ENCODE results near the gene STEAP1B. TPM values are rescaled to one million over a fixed set of nuclear protein-coding genes. Genes with fewer than 3 reads are reported as not detected.

Gene STEAP1B
- polyA plus RNA-seq, 1 of the 3 experiments (the other 2 are of a cell fraction) = 14.7 TPM

DNA sequence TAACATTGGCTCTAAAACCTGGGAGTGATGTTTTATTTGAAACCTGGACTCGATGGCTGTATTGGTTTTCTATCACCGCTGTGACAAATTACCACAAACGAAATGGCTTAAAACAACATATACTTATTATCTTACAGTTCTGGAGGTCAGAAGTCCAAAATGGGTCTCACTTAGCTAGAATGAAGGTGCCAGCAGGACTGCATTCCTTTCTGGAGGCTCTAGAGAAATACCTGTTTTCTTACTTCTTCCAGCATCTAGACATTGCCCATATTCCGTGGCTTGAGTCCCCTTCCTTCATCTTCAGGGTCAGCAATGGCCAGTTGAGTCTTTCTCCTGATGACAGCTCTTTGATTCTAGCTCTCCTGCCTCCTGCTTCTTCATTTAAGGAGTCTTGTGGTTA is 44.3 kb upstream of the STEAP1B start:
- Histone ChIP-seq H3K4me1 (ENCODE audit: control insufficient read depth in 1 of 2, insufficient read depth in 2 of 2, low read depth in 1 of 2, low read length in 1 of 2) (no peaks in the 10 kb centered on the region), H4K20me1 (ENCODE audit: insufficient read depth) (no peaks in the 10 kb centered on the region), H2AFZ (ENCODE audit: low read depth) (no peak overlapping the region), H3F3A (replicated peaks; ENCODE audit: insufficient read depth) (no peaks in the 10 kb centered on the region), H3K9me2 (no peaks in the 10 kb centered on the region), H3K4me3 (ENCODE audit: low read depth in 2 of 2, low read length in 1 of 2) (no peak overlapping the region), H3K36me3 (replicated peaks in 1 of 2; ENCODE audit: control insufficient read depth in 1 of 2, insufficient read depth in 2 of 2, low read length in 1 of 2) (no peaks in the 10 kb centered on the region), H3K4me2 (no peak overlapping the region), H3K9ac (no peak overlapping the region), H3K27me3 (ENCODE audit: insufficient read depth) (peaks cover 76% of the 10 kb centered on the region), H3K27ac (ENCODE audit: low read depth in 2 of 2, low read length in 1 of 2) (no peak overlapping the region), H3K9me3 (no peaks in the 10 kb centered on the region), H3K79me2 (ENCODE audit: insufficient read depth) (no peaks in the 10 kb centered on the region)
- POLR2A ChIA-PET = no interaction called here
- TF ChIP-seq, protein P1, sequence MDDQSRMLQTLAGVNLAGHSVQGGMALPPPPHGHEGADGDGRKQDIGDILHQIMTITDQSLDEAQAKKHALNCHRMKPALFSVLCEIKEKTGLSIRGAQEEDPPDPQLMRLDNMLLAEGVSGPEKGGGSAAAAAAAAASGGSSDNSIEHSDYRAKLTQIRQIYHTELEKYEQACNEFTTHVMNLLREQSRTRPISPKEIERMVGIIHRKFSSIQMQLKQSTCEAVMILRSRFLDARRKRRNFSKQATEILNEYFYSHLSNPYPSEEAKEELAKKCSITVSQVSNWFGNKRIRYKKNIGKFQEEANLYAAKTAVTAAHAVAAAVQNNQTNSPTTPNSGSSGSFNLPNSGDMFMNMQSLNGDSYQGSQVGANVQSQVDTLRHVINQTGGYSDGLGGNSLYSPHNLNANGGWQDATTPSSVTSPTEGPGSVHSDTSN (IDR thresholded peaks at IDR 0.05) = no peak
- TF ChIP-seq EP300 (IDR thresholded peaks at IDR 0.05; ENCODE audit: borderline replicate concordance in 1 of 2, low read depth in 1 of 2, low read length in 1 of 2) (no peak), TAF1 (IDR thresholded peaks at IDR 0.05; ENCODE audit: borderline replicate concordance, low read depth, low read length) (no peak), RAD21 (IDR thresholded peaks at IDR 0.05; ENCODE audit: low read length) (no peak), MXI1 (IDR thresholded peaks at IDR 0.05; ENCODE audit: low read depth, low read length) (no peak), NFIC (IDR thresholded peaks at IDR 0.05; ENCODE audit: borderline replicate concordance) (no peak), JUND (IDR thresholded peaks at IDR 0.05) (no peak), RFX5 (IDR thresholded peaks at IDR 0.05; ENCODE audit: low read length) (no peak), CHD2 (IDR thresholded peaks at IDR 0.05; ENCODE audit: low read length, partially characterized antibody) (no peak), RXRA (IDR thresholded peaks at IDR 0.05; ENCODE audit: borderline replicate concordance, low read depth) (no peak)
- TF ChIP-seq, protein P2, sequence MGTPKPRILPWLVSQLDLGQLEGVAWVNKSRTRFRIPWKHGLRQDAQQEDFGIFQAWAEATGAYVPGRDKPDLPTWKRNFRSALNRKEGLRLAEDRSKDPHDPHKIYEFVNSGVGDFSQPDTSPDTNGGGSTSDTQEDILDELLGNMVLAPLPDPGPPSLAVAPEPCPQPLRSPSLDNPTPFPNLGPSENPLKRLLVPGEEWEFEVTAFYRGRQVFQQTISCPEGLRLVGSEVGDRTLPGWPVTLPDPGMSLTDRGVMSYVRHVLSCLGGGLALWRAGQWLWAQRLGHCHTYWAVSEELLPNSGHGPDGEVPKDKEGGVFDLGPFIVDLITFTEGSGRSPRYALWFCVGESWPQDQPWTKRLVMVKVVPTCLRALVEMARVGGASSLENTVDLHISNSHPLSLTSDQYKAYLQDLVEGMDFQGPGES (IDR thresholded peaks at IDR 0.05; ENCODE audit: low read depth, low read length) = no peak
- TF ChIP-seq, protein P3, sequence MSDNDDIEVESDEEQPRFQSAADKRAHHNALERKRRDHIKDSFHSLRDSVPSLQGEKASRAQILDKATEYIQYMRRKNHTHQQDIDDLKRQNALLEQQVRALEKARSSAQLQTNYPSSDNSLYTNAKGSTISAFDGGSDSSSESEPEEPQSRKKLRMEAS (IDR thresholded peaks at IDR 0.05; ENCODE audit: low read depth) = no peak
- CTCF ChIA-PET = interaction anchor here (1.0 to 3.5 kb wide), 3 partner anchors 15 to 511 kb away, joined by 3 to 25 read pairs (median 8); no protein-coding TSS in a partner anchor
- DNase-seq = no peak
- WGBS (ENCODE audit: low lambda C conversion rate) = 20% methylated on average over 4 of the region's 4 CpGs

DNA sequence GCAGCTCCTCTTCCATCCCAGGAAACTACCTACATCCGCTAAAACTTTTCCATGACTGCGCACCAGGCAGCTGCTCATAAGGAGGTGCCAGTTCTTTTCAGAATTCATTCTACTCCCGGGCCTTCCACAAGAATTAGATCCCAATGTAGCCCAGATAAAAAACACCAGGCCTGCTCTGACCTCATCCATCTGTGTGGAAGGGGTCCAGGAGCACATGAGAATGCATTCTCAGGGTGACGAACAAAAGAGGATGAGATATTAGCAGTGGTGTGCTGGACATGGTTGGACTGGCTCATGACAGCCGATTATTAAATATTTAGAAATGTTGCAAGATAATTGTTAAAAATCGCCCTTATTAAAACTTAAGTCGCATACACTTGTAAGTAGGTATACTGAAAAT is 43.2 kb upstream of the STEAP1B start:
- no peaks in the 10 kb centered on the region for H3K36me3 ChIP-seq (replicated peaks in 1 of 2; ENCODE audit: control insufficient read depth in 1 of 2, insufficient read depth in 2 of 2, low read length in 1 of 2)
- H3F3A ChIP-seq (replicated peaks; ENCODE audit: insufficient read depth) = no peaks in the 10 kb centered on the region
- H3K4me1 ChIP-seq (ENCODE audit: control insufficient read depth in 1 of 2, insufficient read depth in 2 of 2, low read depth in 1 of 2, low read length in 1 of 2) = no peaks in the 10 kb centered on the region
- no peak overlapping the region for H3K27ac ChIP-seq (ENCODE audit: low read depth in 2 of 2, low read length in 1 of 2)
- CTCF ChIA-PET = interaction anchor here (1.8 to 3.5 kb wide), 2 partner anchors 17 to 512 kb away, joined by 8 to 25 read pairs; no protein-coding TSS in a partner anchor
- H3K79me2 ChIP-seq (ENCODE audit: insufficient read depth) = no peaks in the 10 kb centered on the region
- POLR2A ChIA-PET = no interaction called here
- DNase-seq = no peak
- no peaks in the 10 kb centered on the region for H3K9me2 ChIP-seq
- H3K27me3 ChIP-seq (ENCODE audit: insufficient read depth) = peaks cover 67% of the 10 kb centered on the region
- no peak overlapping the region for H2AFZ ChIP-seq (ENCODE audit: low read depth)
- no peak overlapping the region for H3K4me3 ChIP-seq (ENCODE audit: low read depth in 2 of 2, low read length in 1 of 2)
- 22% methylated on average over 7 of the region's 7 CpGs for WGBS (ENCODE audit: low lambda C conversion rate)
- no peak overlapping the region for H3K4me2 ChIP-seq
- no peak for TF ChIP-seq CHD2 (IDR thresholded peaks at IDR 0.05; ENCODE audit: low read length, partially characterized antibody)
- no peak for TF ChIP-seq GATA2 (CRISPR knock-in tag; IDR thresholded peaks at IDR 0.05)
- TF ChIP-seq, protein P4, sequence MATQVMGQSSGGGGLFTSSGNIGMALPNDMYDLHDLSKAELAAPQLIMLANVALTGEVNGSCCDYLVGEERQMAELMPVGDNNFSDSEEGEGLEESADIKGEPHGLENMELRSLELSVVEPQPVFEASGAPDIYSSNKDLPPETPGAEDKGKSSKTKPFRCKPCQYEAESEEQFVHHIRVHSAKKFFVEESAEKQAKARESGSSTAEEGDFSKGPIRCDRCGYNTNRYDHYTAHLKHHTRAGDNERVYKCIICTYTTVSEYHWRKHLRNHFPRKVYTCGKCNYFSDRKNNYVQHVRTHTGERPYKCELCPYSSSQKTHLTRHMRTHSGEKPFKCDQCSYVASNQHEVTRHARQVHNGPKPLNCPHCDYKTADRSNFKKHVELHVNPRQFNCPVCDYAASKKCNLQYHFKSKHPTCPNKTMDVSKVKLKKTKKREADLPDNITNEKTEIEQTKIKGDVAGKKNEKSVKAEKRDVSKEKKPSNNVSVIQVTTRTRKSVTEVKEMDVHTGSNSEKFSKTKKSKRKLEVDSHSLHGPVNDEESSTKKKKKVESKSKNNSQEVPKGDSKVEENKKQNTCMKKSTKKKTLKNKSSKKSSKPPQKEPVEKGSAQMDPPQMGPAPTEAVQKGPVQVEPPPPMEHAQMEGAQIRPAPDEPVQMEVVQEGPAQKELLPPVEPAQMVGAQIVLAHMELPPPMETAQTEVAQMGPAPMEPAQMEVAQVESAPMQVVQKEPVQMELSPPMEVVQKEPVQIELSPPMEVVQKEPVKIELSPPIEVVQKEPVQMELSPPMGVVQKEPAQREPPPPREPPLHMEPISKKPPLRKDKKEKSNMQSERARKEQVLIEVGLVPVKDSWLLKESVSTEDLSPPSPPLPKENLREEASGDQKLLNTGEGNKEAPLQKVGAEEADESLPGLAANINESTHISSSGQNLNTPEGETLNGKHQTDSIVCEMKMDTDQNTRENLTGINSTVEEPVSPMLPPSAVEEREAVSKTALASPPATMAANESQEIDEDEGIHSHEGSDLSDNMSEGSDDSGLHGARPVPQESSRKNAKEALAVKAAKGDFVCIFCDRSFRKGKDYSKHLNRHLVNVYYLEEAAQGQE (IDR thresholded peaks at IDR 0.05; ENCODE audit: low read depth, low read length) = no peak
- TF ChIP-seq, protein P3 (IDR thresholded peaks at IDR 0.05; ENCODE audit: low read depth) = no peak
- TF ChIP-seq FOSL2 (IDR thresholded peaks at IDR 0.05; ENCODE audit: borderline replicate concordance, low read depth) = no peak
- no peak for TF ChIP-seq ELF1 (IDR thresholded peaks at IDR 0.05)
- no peak for TF ChIP-seq FOXJ3 (CRISPR knock-in tag; IDR thresholded peaks at IDR 0.05)
- TF ChIP-seq YY1 (IDR thresholded peaks at IDR 0.05; ENCODE audit: low read depth) = no peak
- no peak for TF ChIP-seq RFX5 (IDR thresholded peaks at IDR 0.05; ENCODE audit: low read length)
- TF ChIP-seq NFIC (IDR thresholded peaks at IDR 0.05; ENCODE audit: borderline replicate concordance) = no peak
- TF ChIP-seq RAD21 (IDR thresholded peaks at IDR 0.05; ENCODE audit: low read length) = no peak
- no peak for TF ChIP-seq TEAD4 (IDR thresholded peaks at IDR 0.05; ENCODE audit: borderline replicate concordance, insufficient read depth)
- no peak for TF ChIP-seq JUND (IDR thresholded peaks at IDR 0.05)
- TF ChIP-seq, protein P5, sequence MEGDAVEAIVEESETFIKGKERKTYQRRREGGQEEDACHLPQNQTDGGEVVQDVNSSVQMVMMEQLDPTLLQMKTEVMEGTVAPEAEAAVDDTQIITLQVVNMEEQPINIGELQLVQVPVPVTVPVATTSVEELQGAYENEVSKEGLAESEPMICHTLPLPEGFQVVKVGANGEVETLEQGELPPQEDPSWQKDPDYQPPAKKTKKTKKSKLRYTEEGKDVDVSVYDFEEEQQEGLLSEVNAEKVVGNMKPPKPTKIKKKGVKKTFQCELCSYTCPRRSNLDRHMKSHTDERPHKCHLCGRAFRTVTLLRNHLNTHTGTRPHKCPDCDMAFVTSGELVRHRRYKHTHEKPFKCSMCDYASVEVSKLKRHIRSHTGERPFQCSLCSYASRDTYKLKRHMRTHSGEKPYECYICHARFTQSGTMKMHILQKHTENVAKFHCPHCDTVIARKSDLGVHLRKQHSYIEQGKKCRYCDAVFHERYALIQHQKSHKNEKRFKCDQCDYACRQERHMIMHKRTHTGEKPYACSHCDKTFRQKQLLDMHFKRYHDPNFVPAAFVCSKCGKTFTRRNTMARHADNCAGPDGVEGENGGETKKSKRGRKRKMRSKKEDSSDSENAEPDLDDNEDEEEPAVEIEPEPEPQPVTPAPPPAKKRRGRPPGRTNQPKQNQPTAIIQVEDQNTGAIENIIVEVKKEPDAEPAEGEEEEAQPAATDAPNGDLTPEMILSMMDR (IDR thresholded peaks at IDR 0.05) = no peak
- H3K9ac ChIP-seq = no peak overlapping the region
- no peaks in the 10 kb centered on the region for H3K9me3 ChIP-seq
- no peaks in the 10 kb centered on the region for H4K20me1 ChIP-seq (ENCODE audit: insufficient read depth)
